Measurements from ENCODE around the gene BUB3.

The BUB3 gene

GRCh38 chr10:123213192-123213591 is 59.0 kb downstream of the BUB3 start:
- no peak for DNase-seq (ENCODE audit: low read depth)
- TF ChIP-seq CTCF (IDR thresholded peaks at IDR 0.05; ENCODE audit: low read depth, low read length, missing control alignments) = no peak
- no peak overlapping the region for H3K4me3 ChIP-seq (ENCODE audit: low read depth, low read length)
